ENCODE results near the gene GPATCH8.

- TF ChIP-seq YY1 (IDR thresholded peaks at IDR 0.05; ENCODE audit: insufficient read depth, insufficient read length) (no peak), ZNF274 (IDR thresholded peaks at IDR 0.05; ENCODE audit: low read depth, low read length) (no peak), SUZ12 (IDR thresholded peaks at IDR 0.05; ENCODE audit: extremely low read depth, insufficient read depth, insufficient read length) (no peak)
Measured at GRCh38 chr17:44527954-44528353, 24.7 kb upstream of the GPATCH8 start.

All from NT2/D1 (cell line).